ENCODE measurements around the gene IKBIP.

The IKBIP gene

DNA sequence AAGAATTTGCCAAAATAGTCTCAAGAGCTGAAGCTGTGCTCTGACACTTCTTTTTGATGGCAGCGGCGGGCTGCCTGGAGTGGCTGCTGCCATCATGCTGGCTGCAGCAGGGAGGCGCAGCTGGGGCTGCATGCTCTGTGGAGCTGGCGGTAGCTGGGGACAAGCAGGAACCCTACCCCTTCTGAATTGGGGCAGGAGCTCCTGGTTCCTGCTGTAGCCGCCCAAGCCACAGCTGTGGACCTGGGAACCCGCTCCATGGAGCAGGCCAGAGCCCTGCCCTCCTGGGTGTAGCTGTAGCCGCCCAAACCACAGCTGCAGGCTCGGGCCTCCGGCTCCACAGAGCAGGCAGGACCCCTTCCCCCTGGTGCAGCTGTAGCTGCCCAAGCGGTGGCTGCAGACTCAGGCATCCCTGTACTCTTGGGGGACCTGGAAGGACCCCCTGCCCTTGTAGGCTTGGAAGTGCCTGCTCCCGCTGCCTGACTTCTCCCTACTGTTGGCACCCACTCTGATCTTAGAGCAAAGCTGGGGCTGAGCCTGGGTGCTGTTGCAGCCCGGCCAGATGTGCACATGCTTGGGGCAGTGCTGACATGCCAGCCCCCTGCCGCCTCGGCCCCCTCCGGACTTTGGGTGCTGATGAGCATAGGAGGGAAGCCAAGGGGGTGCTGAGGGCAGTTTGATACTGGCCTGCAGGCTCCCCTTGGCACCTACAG is 33.8 kb upstream of the IKBIP start:
- no peak for TF ChIP-seq CTCF (IDR thresholded peaks at IDR 0.05; ENCODE audit: insufficient read depth, low read depth, low read length, missing control alignments)
- no peak overlapping the region for H3K4me3 ChIP-seq (ENCODE audit: low read length)
- no peak for DNase-seq (ENCODE audit: low read depth)

DNA sequence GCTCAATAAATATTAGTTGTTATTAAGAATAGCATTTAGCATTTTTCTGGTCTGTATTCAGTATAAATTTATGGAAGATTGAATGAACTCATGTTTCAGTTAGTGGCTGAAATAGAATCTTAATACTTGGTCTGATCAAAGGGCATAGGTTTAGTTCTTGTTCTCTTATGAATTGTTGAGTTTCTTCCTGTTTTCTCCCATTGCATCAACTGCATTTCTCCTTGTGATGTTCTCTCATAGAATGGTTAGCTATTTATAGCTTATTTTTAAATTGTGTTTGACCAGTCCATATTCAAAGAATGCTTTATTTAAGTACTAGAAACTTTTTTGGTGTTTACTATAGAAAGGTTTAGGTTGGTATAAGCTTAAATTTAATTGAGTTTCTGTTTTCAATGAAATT is 30.3 kb upstream of the IKBIP start:
- no peak for DNase-seq (ENCODE audit: low read depth)
- TF ChIP-seq CTCF (IDR thresholded peaks at IDR 0.05; ENCODE audit: insufficient read depth, low read depth, low read length, missing control alignments), result no peak
- no peak overlapping the region for H3K4me3 ChIP-seq (ENCODE audit: low read length)

DNA sequence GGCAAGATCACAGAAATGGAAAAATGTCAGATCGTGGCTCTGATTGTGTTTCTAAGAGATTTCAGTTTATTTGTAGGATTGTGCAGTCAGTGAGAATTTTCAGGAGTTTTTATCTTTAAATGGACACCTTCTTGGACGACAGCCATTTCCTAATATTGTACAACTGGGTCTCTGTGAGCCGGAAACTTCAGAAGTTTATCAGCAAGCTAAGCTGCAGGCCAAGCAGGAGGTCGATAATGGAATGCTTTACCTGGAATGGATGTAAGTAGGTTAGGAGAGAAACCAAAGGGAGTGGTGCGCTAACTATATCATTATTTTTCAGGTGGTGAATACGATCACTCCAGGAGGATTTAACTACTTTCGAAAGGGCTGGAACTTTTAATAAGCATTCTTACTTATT is 26.9 kb upstream of the IKBIP start:
- DNase-seq (ENCODE audit: low read depth), result no peak
- no peak for TF ChIP-seq CTCF (IDR thresholded peaks at IDR 0.05; ENCODE audit: insufficient read depth, low read depth, low read length, missing control alignments)
- H3K4me3 ChIP-seq (ENCODE audit: low read length), result no peak overlapping the region

DNA sequence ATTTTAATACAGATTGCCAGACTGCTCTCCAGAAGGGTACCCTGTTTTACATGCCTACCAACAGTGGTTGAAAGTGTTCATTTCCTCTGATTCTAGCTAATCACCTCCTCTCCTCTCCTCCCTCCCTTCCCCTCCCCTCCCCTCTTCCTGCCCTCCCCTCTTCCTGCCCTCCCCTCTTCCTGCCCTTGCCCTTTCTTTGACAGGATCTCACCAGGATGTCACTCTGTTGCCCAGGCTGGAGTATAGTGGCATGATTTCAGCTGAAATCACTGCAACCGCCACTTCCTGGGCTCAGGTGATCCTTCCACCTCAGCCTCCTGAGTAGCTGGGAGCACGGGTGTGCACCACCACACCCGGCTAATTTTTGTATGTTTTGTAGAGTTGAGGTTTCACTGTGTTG is 25.2 kb upstream of the IKBIP start:
- DNase-seq (ENCODE audit: low read depth), result no peak
- H3K4me3 ChIP-seq (ENCODE audit: low read length), result no peak overlapping the region
- TF ChIP-seq CTCF (IDR thresholded peaks at IDR 0.05; ENCODE audit: insufficient read depth, low read depth, low read length, missing control alignments), result no peak

- TF ChIP-seq CTCF (IDR thresholded peaks at IDR 0.05; ENCODE audit: insufficient read depth, low read depth, low read length, missing control alignments), result no peak
- no peak for DNase-seq (ENCODE audit: low read depth)
- H3K4me3 ChIP-seq (ENCODE audit: low read length), result no peak overlapping the region
These were observed 15.9 kb upstream of the IKBIP start for GRCh38 chr12:98660521-98660920.

GRCh38 chr12:98656289-98657101 is 11.9 kb upstream of the IKBIP start:
- H3K4me3 ChIP-seq (ENCODE audit: low read length), result no peak overlapping the region
- peak; percentile 45 for DNase-seq (ENCODE audit: low read depth)
- TF ChIP-seq CTCF (IDR thresholded peaks at IDR 0.05; ENCODE audit: insufficient read depth, low read depth, low read length, missing control alignments), result no peak

Measured in epithelial cell of esophagus (primary cell).